Choroid plexus epithelial cell (primary cell): ENCODE measurements around the gene DPP6.

Experiments used
- DNase-seq: peaks from one replicate; pipeline ENCODE4 v3.0.0-alpha.2; 2010; ENCODE audit warnings: low read depth
- H3K4me3 ChIP-seq: 2 replicates; pipeline ENCODE4 v1.5.1; 2011; ENCODE audit warnings: low read depth, mild to moderate bottlenecking, control low read depth, low read length, moderate library complexity
- TF ChIP-seq, protein P1 (sequence below): conservative IDR thresholded peaks from 2 replicates; pipeline ENCODE4 v1.5.1; 2011; ENCODE audit warnings: low read depth, mild to moderate bottlenecking, control low read depth, inconsistent platforms, low read length, moderate library complexity

DPP6 gene

DNA sequence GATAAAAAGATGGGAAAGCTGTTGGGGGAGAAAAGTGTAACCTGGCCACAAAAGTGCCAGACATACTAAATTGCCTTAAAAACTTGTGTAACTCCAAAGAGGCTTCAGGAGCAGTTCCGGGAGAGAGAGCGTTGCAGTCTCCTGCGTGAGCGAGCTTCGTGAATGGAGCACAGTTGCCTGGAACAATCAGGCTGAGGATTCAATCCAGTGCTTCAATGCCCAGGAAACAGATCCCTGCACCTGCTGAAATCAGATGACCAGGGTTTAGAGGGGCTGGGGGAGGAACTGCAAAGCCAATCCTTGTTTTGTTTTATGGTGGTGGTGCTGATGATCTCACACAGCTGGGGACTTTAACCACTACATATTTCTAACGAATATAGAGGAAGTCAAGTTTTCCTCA, 398.3 kb downstream of the DPP6 start:
- H3K4me3 ChIP-seq: no peak overlapping the region
- TF ChIP-seq, protein P1, sequence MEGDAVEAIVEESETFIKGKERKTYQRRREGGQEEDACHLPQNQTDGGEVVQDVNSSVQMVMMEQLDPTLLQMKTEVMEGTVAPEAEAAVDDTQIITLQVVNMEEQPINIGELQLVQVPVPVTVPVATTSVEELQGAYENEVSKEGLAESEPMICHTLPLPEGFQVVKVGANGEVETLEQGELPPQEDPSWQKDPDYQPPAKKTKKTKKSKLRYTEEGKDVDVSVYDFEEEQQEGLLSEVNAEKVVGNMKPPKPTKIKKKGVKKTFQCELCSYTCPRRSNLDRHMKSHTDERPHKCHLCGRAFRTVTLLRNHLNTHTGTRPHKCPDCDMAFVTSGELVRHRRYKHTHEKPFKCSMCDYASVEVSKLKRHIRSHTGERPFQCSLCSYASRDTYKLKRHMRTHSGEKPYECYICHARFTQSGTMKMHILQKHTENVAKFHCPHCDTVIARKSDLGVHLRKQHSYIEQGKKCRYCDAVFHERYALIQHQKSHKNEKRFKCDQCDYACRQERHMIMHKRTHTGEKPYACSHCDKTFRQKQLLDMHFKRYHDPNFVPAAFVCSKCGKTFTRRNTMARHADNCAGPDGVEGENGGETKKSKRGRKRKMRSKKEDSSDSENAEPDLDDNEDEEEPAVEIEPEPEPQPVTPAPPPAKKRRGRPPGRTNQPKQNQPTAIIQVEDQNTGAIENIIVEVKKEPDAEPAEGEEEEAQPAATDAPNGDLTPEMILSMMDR: no peak
- DNase-seq: no peak

DNA sequence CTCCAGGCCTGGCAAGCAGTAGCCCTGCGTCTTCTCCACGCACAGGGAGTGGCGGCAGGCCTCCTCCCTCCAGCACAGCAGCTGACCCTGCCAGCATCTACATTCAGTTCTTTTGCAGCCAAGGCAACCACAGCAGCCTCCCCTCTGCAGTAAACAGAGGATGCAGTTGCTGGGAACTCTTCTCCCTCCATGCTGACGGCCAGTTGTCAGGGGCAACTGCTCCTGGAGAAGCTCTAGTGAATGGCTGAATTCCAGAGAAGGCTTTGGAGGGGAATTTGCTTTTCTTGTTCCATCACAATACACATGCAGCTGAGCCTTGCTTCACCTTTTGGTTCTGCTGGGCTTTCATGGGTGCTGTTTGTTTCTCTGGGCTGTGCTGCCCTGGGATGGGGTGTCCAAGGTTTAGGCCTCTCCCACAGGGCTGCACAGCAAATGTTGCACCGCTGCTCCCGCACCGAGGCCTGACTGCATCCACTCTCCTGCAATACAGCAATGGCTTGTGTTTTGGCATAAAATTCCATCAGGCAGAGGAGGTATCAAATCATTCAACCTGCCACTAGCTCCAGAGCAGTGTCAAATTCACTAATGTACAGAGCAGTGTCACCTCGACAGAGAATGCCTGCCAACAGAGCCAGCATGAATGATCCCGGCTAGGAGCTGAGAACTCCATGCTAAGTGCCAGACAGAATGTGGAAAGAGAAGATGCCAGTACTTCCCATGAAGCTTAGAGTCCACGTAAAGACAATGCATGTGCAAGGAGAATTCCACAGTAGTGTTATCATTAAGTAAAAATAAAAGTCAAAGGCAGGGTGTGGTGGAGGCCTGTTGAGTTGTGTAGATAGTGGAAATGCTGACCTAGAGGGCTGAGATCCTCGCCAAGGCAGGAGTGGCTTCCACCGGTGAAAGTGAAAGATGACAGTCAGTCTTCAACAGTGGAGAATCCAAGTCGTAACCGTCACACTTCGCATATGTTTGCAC, 399.6 kb downstream of the DPP6 start:
- no peak for DNase-seq
- no peak overlapping the region for H3K4me3 ChIP-seq

DNA sequence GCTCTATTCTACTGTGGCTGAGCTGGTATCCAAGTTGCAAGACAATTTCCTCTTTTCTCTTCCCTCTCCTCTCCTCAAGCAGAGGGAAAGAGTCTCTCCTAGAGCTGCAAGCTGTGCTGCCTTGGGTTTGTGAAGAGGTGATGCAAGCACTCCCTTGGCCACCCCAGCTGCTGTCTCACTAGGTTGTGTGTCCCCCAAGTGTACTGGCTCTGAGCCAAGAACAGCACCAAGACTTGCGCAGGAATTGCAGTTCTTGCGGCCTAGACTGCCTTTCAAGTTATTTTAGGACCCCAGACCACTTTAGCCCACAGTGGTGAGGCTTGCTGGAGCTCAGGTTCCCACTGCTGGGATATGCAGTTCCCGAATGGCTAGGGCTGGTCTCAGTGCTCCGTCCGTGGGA, 411.6 kb downstream of the DPP6 start:
- DNase-seq: no peak
- no peak overlapping the region for H3K4me3 ChIP-seq
- TF ChIP-seq, protein P1: no peak

More for the DNA sequence above, 399.6 kb downstream of the DPP6 start:
- TF ChIP-seq, protein P1: no peak

DNA sequence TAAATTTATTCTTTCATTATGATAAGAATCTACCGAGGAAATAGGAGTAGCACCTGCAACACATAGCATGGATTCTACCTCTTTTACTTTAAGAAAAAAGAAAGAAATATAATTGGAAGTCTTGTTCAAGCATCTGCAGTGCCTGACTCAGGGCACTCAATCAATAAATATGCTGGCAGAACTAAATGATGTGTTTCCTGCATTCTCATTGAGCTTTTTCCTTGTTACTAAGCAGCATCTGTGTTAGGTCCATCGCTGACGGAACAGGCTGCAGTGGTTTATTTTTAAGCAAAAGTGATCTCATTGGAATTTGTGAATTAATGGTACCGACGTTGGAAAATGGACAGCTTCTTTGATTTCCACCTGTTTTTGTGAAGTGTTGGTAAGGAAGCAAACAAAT, 417.5 kb downstream of the DPP6 start:
- no peak for DNase-seq
- TF ChIP-seq, protein P1: no peak
- H3K4me3 ChIP-seq: no peak overlapping the region

DNA sequence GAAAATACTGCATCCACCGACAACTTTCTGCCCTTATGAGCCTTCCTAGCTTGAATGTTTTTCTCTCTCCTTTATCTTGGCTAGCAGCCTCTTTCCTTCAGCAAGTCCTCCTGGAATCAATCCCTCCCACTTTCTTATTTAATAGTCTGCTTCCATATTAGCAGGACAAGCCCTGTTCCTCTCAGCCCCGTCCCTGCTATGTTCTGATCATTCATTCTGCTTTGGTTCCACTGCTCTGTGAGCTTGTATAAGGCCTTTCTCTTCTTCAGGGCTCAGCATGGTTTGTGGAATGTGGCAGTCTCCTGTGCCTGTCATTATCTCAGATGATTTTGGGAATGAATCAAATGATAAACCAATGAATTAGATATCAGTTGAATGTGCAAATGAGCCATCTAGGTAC, 420.1 kb downstream of the DPP6 start:
- TF ChIP-seq, protein P1: no peak
- H3K4me3 ChIP-seq: no peak overlapping the region

DNA sequence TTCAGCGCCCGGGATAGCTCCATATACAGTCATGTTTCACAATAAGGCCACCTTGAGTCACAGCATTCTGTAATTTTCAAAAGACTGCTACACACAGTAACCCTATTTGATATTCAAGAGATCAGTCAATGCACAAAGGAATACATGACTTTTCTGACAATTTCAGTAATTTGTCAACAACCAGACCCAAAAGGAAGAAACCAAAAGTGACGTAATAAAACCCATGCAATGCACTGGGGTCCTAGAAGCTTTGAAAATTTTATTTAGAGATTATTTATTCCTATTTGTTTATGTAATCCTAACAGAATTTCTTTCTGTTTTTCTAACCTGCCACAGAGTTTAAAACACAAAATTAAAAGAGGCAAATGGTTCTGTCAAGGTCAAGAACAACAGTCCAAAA, 421.2 kb downstream of the DPP6 start:
- TF ChIP-seq, protein P1: no peak
- H3K4me3 ChIP-seq: no peak overlapping the region
- no peak for DNase-seq

More for the DNA sequence above, 420.1 kb downstream of the DPP6 start:
- no peak for DNase-seq

DNA sequence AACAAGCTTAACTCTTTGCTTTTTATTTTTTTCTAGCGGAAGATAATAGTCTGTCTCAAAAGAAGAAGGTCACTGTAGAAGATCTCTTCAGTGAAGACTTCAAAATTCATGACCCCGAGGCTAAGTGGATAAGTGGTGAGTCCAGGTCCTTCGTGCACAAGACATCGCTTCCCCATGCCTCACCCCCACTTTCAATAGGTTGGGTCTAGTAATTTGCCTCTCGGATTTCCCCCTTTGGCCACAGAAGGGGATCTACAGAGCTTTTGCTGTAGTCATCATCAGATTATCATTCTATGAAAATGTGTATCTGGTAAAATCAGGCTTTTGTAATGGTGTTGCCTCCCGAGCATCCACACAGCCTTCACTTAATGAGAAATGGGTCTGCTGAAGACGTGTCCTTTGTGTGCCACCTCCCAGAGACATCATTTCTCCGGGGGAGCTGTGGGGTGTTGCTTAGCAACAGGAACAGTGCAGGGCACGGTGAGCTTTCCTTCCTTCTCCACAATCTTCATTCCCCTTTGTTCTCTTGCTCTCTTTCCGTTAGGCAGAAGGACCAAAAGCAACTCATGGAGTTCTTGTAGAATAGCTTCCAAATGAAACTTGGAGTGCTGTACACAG, 422.8 kb downstream of the DPP6 start:
- no peak overlapping the region for H3K4me3 ChIP-seq
- DNase-seq: no peak
- TF ChIP-seq, protein P1: no peak
